HEK293T (cell line): Measurements from ENCODE around the gene SLC25A23.

Experiments used
- BHLHE40 ChIP-seq: fragments of 450-650 bp; IDR thresholded peaks from 2 replicates; pipeline ENCODE4 v1.6.1; 2016; ENCODE audit warnings: mild to moderate bottlenecking, moderate library complexity, borderline replicate concordance
- ELF4 ChIP-seq: fragments of 450-650 bp; IDR thresholded peaks from 2 replicates; pipeline ENCODE4 v1.6.1; 2017; ENCODE audit warnings: antibody characterized with exemption
- FOXK2 ChIP-seq: fragments of 450-650 bp; IDR thresholded peaks from 2 replicates; pipeline ENCODE4 v1.6.1; 2016; ENCODE audit warnings: mild to moderate bottlenecking
- FOXM1 ChIP-seq: fragments of 450-650 bp; IDR thresholded peaks from 2 replicates; pipeline ENCODE4 v1.6.1; 2017; ENCODE audit warnings: mild to moderate bottlenecking, borderline replicate concordance
- HDGF ChIP-seq: fragments of 450-650 bp; IDR thresholded peaks from 2 replicates; pipeline ENCODE4 v1.6.1; 2017; ENCODE audit warnings: antibody characterized with exemption, borderline replicate concordance
- TARDBP ChIP-seq: fragments of 450-650 bp; IDR thresholded peaks from 2 replicates; pipeline ENCODE4 v1.6.1; 2016

GRCh38 chr19:6450166-6450565, 9.4 kb downstream of the SLC25A23 start:
- TF ChIP-seq BHLHE40 (no peak), FOXM1 (no peak), TARDBP (no peak), HDGF (no peak), ELF4 (no peak), FOXK2 (no peak)
